Subcutaneous abdominal adipose tissue (tissue), 5 donors: ENCODE measurements around the gene SGK1.

Experiments
- H3K27ac ChIP-seq: one replicate; pipeline ENCODE4 v1.7.0; 2013; ENCODE audit warnings: low read depth, mild to moderate bottlenecking, inconsistent platforms, low read length, moderate library complexity
- H3K27me3 ChIP-seq, 5 donors: one replicate each; pipeline ENCODE4 v1.7.0; 2013; ENCODE audit warnings: low read length in 5 of 5, inconsistent platforms in 1 of 5; ENCODE audit not compliant: control insufficient read depth in 5 of 5, insufficient read depth in 4 of 5
- H3K36me3 ChIP-seq, 5 donors: one replicate each; pipeline ENCODE4 v1.7.0; 2013; ENCODE audit warnings: low read length in 5 of 5; ENCODE audit not compliant: control insufficient read depth in 5 of 5, insufficient read depth in 5 of 5
- H3K4me1 ChIP-seq, 5 donors: one replicate each; pipeline ENCODE4 v1.7.0; 2013; ENCODE audit warnings: low read length in 5 of 5, mild to moderate bottlenecking in 3 of 5, moderate library complexity in 1 of 5; ENCODE audit not compliant: control insufficient read depth in 5 of 5, insufficient read depth in 5 of 5
- H3K4me3 ChIP-seq, 5 donors: one replicate each; pipeline ENCODE4 v1.7.0; 2013; ENCODE audit warnings: low read length in 5 of 5, low read depth in 1 of 5
- H3K9ac ChIP-seq, 5 donors: one replicate each; pipeline ENCODE4 v1.7.0; 2013; ENCODE audit warnings: low read length in 5 of 5, mild to moderate bottlenecking in 4 of 5, moderate library complexity in 3 of 5
- H3K9me3 ChIP-seq, 5 donors: one replicate each; pipeline ENCODE4 v1.7.0; 2013; ENCODE audit warnings: low read length in 5 of 5; ENCODE audit not compliant: control insufficient read depth in 5 of 5
- donor health status: healthy.
- donor health status: healthy.
- donor health status: healthy.
- donor health status: healthy.
- donor health status: healthy.

The SGK1 gene

DNA sequence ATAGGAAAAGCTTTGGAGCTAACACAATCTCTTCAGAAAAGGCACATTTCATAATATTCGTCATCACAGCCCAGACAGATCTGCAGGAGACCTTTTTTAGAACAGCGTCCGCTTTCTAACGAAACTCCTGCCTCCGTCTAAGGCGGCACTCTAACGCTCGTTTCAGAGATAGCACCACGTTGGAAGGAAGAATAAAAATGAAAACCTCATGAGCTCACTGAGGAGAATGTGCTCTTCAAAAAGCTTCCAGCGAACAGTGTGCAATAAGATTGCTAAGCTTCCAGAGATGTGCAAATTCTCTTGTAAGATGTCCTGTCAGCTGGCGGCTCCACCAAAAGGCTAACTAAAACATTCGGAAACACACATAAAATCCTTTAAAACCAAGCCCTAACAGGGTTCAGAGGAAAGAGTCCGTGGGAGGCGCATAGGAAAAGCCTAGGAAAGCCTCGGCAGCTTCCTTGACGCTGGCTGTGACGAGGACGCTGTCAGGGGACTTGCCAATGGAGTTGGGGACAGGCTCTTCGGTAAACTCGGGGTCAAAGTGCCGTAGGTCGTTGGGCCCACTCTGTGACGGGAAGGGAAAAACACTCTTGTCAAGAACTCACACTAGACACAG, 147.9 kb downstream of the SGK1 start:
- Histone ChIP-seq H3K27me3 (no peaks in the 10 kb centered on the region), H3K36me3 (peaks cover 40 to 62% (median 58%) of the 10 kb centered on the region in 5 donors), H3K9ac (peak overlapping the region in 2 of 5 donors; percentile 17 to 44), H3K4me1 (peaks cover 5 to 47% (median 21%) of the 10 kb centered on the region in 5 donors), H3K4me3 (peak overlapping the region in 3 of 5 donors; percentile 27 to 81 (median 40)), H3K9me3 (no peaks in the 10 kb centered on the region), H3K27ac (peak overlapping the region; percentile 12)

DNA sequence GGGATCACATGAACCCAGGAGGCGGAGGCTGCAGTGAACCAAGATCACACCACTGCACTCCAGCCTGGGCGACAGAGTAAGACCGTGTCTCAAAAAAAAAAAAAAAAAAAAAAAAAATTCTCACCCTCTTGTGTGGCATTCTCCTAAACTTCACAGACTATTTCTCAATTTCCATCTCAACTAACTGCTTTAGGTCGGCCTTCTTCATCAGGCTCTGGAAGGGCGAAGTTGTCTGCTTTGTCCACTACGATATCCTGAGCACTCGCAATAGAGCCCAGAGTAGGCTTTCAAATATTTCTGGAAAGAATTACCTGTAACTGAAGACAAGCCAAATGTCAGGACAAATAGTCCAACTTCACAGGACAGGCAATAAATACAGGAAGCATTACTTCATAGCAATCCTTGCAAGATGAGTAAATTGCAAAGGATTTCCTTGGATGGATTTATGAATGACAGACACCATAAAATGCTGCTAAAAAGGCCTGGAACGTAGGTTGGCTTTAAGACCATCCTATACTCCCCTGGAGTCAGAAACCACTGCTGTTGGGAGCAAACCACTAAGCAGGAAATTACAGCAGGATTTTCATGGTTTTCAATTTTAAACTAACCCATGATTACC, 149.2 kb downstream of the SGK1 start:
- no peak overlapping the region for H3K27ac ChIP-seq
- H3K4me3 ChIP-seq: no peak overlapping the region
- peaks cover 40 to 61% (median 58%) of the 10 kb centered on the region in 5 donors for H3K36me3 ChIP-seq
- no peaks in the 10 kb centered on the region for H3K27me3 ChIP-seq
- no peak overlapping the region for H3K9ac ChIP-seq
- no peaks in the 10 kb centered on the region for H3K9me3 ChIP-seq
- H3K4me1 ChIP-seq: peaks cover 3 to 41% (median 13%) of the 10 kb centered on the region in 5 donors

DNA sequence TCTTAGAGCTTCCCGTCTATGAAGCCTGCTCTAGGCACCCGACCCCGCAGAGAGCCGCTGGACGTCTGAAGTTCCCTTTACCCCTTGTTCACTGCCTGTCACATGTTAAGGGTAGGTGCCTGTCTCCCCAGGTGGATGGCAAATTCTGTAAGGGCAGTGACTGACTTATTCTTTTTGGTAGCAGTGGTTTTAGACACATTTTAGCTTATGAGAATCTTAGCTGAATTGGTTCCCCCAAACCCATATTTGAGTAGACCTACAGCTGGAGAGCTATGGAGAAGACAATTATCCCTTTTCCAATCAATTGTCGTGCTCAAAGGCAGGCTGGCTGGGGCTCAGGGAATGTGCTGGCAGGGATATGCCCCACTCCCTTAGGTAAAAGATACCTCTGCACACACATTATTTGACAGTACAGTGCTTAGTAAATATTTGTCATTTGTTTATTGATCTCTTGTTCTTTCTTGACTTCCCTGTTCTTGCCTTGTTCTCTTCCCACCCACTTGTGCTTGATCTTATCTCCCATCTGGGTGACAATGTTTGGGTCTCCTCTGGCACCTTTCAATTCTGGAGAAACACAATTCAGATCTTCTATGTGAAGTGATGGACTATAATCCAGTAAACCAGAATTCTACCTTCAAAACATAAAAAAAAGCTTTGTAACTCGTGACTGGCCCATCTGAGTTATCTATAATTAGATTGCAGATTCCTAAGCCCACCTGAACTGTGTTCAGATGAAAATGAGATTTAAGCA, 151.2 kb downstream of the SGK1 start:
- H3K4me1 ChIP-seq: peaks cover 0 to 21% (median 0%) of the 10 kb centered on the region in 5 donors
- H3K4me3 ChIP-seq: no peak overlapping the region
- H3K27ac ChIP-seq: no peak overlapping the region
- no peak overlapping the region for H3K9ac ChIP-seq
- peaks cover 23 to 42% (median 39%) of the 10 kb centered on the region in 5 donors for H3K36me3 ChIP-seq
- H3K27me3 ChIP-seq: no peaks in the 10 kb centered on the region
- no peaks in the 10 kb centered on the region for H3K9me3 ChIP-seq

DNA sequence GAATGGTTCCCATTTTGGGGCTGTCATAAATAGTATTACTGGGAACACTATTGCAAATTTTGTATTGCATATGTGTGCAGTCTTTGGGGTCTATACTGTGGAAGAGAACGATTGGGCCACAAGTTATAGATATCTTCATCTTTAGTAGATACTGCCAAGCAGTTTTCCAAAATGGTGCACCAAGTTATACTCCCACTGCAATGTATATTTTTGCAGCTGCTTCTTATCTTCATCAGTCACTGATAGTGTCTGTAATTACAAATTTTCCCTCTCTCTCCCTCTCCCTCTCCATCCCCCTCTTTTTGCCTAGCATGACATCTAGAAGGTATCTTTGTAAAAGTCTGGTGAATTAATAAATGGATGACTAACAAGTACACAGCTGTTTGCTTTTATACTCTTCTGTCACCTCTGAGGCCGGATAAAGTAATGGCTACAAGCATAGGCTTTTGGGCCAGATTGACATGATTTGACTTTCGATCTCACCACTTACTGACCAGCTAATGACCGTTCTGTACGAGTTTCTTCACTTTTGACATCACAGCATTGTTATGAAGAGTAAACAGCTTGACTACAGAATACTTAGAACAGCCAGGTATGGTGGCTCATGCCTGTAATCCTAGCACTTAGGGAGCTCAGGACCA, 152.2 kb downstream of the SGK1 start:
- no peak overlapping the region for H3K9ac ChIP-seq
- peaks cover 17 to 32% (median 29%) of the 10 kb centered on the region in 5 donors for H3K36me3 ChIP-seq
- H3K9me3 ChIP-seq: no peaks in the 10 kb centered on the region
- H3K27ac ChIP-seq: no peak overlapping the region
- peaks cover 0 to 11% (median 0%) of the 10 kb centered on the region in 5 donors for H3K4me1 ChIP-seq
- H3K27me3 ChIP-seq: no peaks in the 10 kb centered on the region
- no peak overlapping the region for H3K4me3 ChIP-seq

DNA sequence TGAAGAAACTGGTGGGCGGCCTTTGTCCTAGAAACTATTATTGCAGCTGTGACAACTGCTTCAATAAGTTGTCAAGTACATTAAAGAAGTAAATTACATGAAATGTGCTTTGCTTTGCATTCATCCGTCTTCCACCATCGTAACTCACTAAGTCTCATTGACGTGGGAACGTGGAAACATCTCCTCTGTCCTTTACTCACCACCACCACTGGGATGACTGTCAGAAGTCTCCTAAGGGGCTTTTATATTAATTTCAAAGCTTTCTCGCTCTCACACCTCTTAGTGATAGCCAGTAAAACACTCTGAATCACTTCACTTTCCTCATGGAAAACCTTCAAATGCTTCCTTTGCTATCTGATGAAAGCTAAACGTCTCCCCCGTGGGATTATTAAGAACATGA, 153.6 kb downstream of the SGK1 start:
- Histone ChIP-seq H3K9me3 (no peaks in the 10 kb centered on the region), H3K4me1 (no peaks in the 10 kb centered on the region), H3K27ac (no peak overlapping the region), H3K36me3 (peaks cover 7 to 18% (median 16%) of the 10 kb centered on the region in 5 donors), H3K27me3 (no peaks in the 10 kb centered on the region), H3K9ac (no peak overlapping the region), H3K4me3 (no peak overlapping the region)

DNA sequence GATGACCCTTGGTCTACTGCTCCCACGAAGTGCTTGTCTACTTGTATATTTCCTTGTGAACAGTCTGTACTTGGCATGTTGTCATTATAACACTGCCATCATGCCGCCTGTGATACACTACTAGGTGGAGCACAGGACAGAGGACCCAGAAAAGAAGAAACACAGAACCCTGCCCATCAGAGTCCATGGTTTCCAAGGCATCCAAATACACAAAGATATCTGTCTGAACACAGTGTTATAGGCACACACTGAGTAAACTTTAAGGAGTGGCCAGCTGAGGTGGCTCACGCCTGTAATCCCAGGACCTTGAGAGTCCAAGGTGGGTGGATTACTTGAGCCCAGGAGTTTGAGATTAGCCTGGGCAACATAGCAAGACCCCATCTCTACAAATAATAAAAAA, 155.0 kb downstream of the SGK1 start:
- Histone ChIP-seq H3K27ac (no peak overlapping the region), H3K36me3 (peaks cover 0 to 5% (median 4%) of the 10 kb centered on the region in 5 donors), H3K4me3 (no peak overlapping the region), H3K9me3 (no peaks in the 10 kb centered on the region), H3K27me3 (no peaks in the 10 kb centered on the region), H3K9ac (no peak overlapping the region), H3K4me1 (no peaks in the 10 kb centered on the region)

DNA sequence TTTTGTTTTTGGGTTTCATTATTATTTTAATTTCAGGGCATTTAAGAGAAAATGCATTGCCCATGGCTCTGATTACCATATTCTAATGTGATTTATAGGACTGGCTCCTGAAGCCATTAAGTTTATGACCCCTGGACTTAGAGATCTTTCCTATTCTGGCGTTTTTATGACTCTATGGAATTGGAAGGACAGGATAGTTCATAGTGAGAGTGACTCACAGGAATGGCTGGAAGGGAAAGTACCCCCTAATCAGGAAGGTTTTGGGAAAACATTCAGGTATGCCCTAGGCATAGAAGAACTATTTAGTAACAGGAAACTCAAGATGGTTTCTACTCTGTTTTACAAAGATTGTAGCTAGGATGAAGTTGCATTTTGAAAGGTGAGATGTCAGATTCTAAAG, 156.9 kb downstream of the SGK1 start:
- Histone ChIP-seq H3K9me3 (no peaks in the 10 kb centered on the region), H3K27ac (no peak overlapping the region), H3K9ac (no peak overlapping the region), H3K36me3 (no peaks in the 10 kb centered on the region), H3K27me3 (no peaks in the 10 kb centered on the region), H3K4me1 (no peaks in the 10 kb centered on the region), H3K4me3 (no peak overlapping the region)

DNA sequence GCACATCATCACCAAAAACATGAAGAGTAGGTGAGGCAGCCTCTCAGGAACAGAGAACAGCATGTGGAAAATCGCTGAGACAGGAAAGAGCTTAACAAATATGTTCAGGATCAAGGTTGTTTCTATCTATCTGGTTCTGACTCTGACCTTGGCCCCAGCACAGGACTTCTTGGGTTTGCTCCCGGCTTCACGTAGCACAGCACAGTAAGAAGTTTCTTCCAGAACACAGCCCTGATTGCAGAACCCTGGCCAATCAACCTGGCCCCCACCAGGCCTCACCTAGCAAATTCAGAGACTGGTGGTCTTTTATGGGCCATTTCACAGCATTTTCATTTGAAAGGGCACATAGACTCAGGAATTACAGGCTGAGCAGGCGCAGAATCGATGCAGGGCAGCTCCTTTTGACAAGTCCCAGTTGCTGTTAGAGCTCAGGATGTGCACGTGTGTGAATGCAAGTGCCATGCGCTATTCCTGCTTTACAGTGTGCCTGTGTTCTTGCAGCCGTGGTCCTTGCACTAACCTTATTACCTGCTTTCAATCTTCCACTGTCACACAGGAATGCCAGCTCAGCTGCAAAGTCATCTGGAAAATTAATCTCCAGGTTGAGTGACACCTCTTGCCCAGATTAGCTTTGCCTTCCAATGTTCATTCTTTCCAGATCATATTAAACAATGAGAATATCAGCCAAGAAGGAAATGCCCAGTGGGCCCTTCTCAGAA, 165.0 kb downstream of the SGK1 start:
- H3K4me1 ChIP-seq: no peaks in the 10 kb centered on the region
- no peaks in the 10 kb centered on the region for H3K9me3 ChIP-seq
- H3K27me3 ChIP-seq: no peaks in the 10 kb centered on the region
- no peak overlapping the region for H3K4me3 ChIP-seq
- H3K27ac ChIP-seq: no peak overlapping the region
- no peaks in the 10 kb centered on the region for H3K36me3 ChIP-seq
- H3K9ac ChIP-seq: no peak overlapping the region

DNA sequence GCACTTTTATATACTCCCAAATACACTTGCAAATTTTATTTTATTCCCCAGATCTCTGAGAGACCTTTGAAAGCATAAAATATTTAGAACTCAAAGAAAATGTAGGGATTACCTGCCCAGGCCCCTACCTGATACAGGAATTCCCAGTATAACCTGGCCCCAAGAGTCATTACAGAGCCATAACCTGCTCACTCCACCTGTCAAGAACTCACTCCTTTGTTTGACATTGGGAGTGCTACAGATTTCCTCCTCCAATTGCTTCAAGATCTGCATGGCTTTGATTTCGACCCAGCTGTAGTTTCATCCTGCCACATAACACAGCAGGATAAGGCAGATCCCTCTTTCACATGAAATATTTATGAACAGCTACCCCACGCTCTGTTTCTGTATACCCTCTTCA, 169.3 kb downstream of the SGK1 start:
- H3K4me1 ChIP-seq: peaks cover 0 to 7% (median 4%) of the 10 kb centered on the region in 5 donors
- H3K36me3 ChIP-seq: no peaks in the 10 kb centered on the region
- no peak overlapping the region for H3K27ac ChIP-seq
- H3K9ac ChIP-seq: no peak overlapping the region
- H3K4me3 ChIP-seq: no peak overlapping the region
- H3K27me3 ChIP-seq: no peaks in the 10 kb centered on the region
- H3K9me3 ChIP-seq: no peaks in the 10 kb centered on the region
